ENCODE data around the gene PAF1. TPM values are rescaled to one million over a fixed set of nuclear protein-coding genes. Genes with fewer than 3 reads are reported as not detected.
"Not testable (repeated sequence)": the region's sequence is repeated elsewhere in the genome, so short reads cannot be mapped to it uniquely, and the experiment has no call there.

Gene PAF1
- polyA plus RNA-seq, 1 donor, result 42.4 TPM

DNA sequence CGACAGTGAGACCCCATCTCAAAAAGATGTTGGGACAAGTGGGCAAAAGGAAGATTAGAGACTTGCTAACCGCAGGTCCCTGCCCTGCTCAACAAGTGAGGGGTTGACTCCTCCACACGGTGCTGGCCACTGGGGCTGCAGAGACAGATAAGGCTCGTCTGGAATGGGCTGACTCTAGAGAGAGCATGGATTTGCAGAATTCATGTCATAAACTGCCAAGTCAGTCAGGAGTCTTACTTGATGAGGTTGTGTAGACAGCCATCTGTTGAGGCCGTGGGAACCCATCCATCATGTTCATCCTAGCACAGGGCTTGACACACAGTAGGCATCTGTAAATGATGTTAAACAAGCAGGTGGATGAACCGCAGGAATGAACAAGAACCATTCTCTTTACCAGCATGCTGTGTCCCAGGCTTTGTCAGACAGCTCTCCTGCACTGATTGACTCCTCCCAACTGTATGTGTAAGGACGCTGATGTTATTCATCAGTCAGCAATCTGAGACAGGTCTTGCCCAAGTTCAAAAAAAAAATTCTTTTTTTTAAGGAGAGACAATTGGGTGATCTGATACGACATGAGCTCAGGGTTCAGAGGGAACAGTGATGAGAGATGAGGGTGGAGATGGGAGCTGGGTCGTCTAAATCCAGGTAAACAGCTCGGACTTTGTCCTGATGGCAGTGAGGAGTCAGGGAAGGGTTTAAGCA, 8.8 kb downstream of the PAF1 start:
- Histone ChIP-seq H3K4me1 (ENCODE audit: control insufficient read depth, insufficient read depth, low read length) (no peaks in the 10 kb centered on the region), H3K9me3 (ENCODE audit: control insufficient read depth, low read depth, low read length) (no peaks in the 10 kb centered on the region), H3K36me3 (ENCODE audit: control insufficient read depth, insufficient read depth, low read length) (peaks cover 96% of the 10 kb centered on the region), H3K4me3 (ENCODE audit: low read length) (no peak overlapping the region), H3K27ac (ENCODE audit: low read length) (no peak overlapping the region), H3K27me3 (ENCODE audit: control insufficient read depth, insufficient read depth, low read length) (no peaks in the 10 kb centered on the region)
- no peak for DNase-seq
- WGBS (ENCODE audit: insufficient coverage, low lambda C conversion rate), result no CpG with 5 or more reads among the region's 10 CpGs

DNA sequence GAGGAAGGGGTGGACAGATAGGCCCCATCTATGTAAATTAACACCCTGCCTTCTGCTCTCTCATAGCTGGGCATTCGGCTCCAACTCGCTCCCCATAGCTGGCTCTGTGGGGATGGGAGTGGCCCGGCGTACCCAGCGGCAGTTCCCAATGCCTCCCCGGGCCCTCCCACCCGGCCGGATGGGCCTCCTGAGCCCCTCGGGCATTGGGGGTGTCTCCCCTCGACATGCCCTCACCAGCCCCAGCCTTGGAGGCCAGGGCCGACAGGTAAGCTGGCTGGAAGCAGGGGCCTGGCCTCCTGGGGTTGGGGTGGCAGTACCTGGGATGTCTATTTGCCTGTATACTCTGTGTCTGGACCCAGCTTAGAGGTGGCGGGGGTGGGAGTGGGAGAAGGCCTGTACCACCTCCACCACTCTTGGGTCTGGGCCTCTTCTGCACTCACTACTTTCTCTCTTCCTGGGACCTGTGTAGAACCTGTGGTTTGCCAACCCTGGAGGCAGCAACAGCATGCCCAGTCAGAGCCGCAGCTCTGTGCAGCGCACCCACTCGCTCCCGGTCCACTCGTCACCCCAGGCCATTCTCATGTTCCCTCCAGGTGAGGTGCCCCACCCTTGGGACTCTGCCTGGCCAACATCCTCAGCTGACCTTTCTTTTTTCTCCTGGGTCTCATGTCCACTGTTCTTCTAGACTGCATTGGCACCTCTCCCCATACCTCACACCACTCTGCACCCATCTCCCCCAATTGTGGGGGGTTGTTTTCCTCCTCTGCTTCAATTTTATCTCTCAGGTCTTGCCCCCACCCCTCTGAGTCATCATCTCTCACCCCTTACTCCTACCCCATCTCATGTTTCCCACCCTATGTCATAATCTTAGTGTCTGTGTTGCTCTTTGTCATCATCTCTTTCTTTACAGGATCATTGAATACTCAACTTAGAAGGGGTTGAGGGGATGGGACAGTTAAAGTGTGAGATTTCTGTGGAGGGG, 10.1 kb downstream of the PAF1 start:
- WGBS (ENCODE audit: insufficient coverage, low lambda C conversion rate), result no CpG with 5 or more reads among the region's 17 CpGs
- no peaks in the 10 kb centered on the region for H3K27me3 ChIP-seq (ENCODE audit: control insufficient read depth, insufficient read depth, low read length)
- no peaks in the 10 kb centered on the region for H3K9me3 ChIP-seq (ENCODE audit: control insufficient read depth, low read depth, low read length)
- no peak overlapping the region for H3K4me3 ChIP-seq (ENCODE audit: low read length)
- H3K27ac ChIP-seq (ENCODE audit: low read length), result no peak overlapping the region
- no peak for DNase-seq
- peaks cover 96% of the 10 kb centered on the region for H3K36me3 ChIP-seq (ENCODE audit: control insufficient read depth, insufficient read depth, low read length)
- H3K4me1 ChIP-seq (ENCODE audit: control insufficient read depth, insufficient read depth, low read length), result no peaks in the 10 kb centered on the region

- H3K36me3 ChIP-seq (ENCODE audit: control insufficient read depth, insufficient read depth, low read length), result peaks cover 96% of the 10 kb centered on the region
- no peaks in the 10 kb centered on the region for H3K9me3 ChIP-seq (ENCODE audit: control insufficient read depth, low read depth, low read length)
- no peaks in the 10 kb centered on the region for H3K4me1 ChIP-seq (ENCODE audit: control insufficient read depth, insufficient read depth, low read length)
- H3K27me3 ChIP-seq (ENCODE audit: control insufficient read depth, insufficient read depth, low read length), result no peaks in the 10 kb centered on the region
- DNase-seq, result no peak
- WGBS (ENCODE audit: insufficient coverage, low lambda C conversion rate), result no CpG with 5 or more reads among the region's 14 CpGs
- H3K4me3 ChIP-seq (ENCODE audit: low read length), result no peak overlapping the region
- H3K27ac ChIP-seq (ENCODE audit: low read length), result no peak overlapping the region
Observed at GRCh38 chr19:39379865-39380396, 11.0 kb downstream of the PAF1 start.

GRCh38 chr19:39379366-39379765, 11.5 kb downstream of the PAF1 start:
- not testable (repeated sequence) for H3K27me3 ChIP-seq (ENCODE audit: control insufficient read depth, insufficient read depth, low read length); H3K4me1 ChIP-seq (ENCODE audit: control insufficient read depth, insufficient read depth, low read length); H3K9me3 ChIP-seq (ENCODE audit: control insufficient read depth, low read depth, low read length); H3K4me3 ChIP-seq (ENCODE audit: low read length); H3K27ac ChIP-seq (ENCODE audit: low read length); DNase-seq
- no CpG with 5 or more reads among the region's 4 CpGs for WGBS (ENCODE audit: insufficient coverage, low lambda C conversion rate)
- peaks cover 93% of the 10 kb centered on the region for H3K36me3 ChIP-seq (ENCODE audit: control insufficient read depth, insufficient read depth, low read length)

DNA sequence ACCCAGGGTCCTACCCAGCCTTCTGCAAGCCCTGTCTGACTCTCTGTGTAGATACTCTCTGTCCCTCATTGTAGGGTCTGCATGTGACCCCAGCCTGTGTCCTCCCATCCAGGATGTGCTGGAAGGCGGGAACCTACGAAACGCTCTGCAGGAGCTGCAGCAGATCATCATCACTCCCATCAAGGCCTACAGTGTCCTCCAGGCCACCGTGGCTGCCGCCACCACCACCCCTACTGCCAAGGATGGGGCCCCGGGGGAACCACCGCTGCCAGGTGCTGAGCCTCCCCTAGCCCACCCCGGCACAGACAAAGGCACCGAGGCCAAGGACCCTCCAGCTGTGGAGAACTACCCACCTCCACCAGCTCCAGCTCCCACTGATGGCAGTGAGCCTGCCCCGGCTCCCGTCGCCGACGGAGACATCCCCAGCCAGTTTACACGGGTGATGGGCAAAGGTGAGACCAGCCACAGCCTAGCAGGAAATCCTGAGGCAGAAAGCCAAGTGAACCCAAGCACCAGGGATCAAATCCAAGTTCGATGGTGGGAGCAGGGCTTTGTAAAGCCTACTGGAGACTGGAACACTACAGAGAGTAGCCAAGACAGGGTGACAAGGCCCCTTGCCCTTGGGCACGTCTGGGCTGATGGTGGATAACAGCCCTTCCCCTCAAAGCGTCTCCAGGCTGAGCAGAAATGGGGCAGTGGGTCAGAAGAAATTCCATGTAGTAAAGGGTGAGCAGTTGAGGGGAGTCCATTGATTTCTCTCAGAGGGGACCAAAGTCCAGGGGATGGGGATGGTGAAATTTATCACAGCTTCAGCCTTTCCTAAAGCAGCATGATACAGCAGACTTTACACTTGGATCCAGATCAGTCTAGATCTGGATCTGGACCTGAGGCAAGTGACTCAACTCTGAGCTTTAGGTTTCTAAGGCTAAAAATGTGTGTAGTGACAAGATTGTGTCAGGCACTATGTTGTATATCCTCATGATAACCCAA, 13.2 kb downstream of the PAF1 start:
- no CpG with 5 or more reads among the region's 18 CpGs for WGBS (ENCODE audit: insufficient coverage, low lambda C conversion rate)
- Histone ChIP-seq H3K36me3 (ENCODE audit: control insufficient read depth, insufficient read depth, low read length) (peaks cover 87% of the 10 kb centered on the region), H3K27me3 (ENCODE audit: control insufficient read depth, insufficient read depth, low read length) (no peaks in the 10 kb centered on the region), H3K4me3 (ENCODE audit: low read length) (no peak overlapping the region), H3K27ac (ENCODE audit: low read length) (no peak overlapping the region), H3K4me1 (ENCODE audit: control insufficient read depth, insufficient read depth, low read length) (no peaks in the 10 kb centered on the region), H3K9me3 (ENCODE audit: control insufficient read depth, low read depth, low read length) (no peaks in the 10 kb centered on the region)
- DNase-seq, result no peak

GRCh38 chr19:39375929-39376328, 15.0 kb downstream of the PAF1 start:
- no peak overlapping the region for H3K27ac ChIP-seq (ENCODE audit: low read length)
- no peaks in the 10 kb centered on the region for H3K27me3 ChIP-seq (ENCODE audit: control insufficient read depth, insufficient read depth, low read length)
- no peaks in the 10 kb centered on the region for H3K4me1 ChIP-seq (ENCODE audit: control insufficient read depth, insufficient read depth, low read length)
- H3K4me3 ChIP-seq (ENCODE audit: low read length), result no peak overlapping the region
- no peaks in the 10 kb centered on the region for H3K9me3 ChIP-seq (ENCODE audit: control insufficient read depth, low read depth, low read length)
- H3K36me3 ChIP-seq (ENCODE audit: control insufficient read depth, insufficient read depth, low read length), result peaks cover 83% of the 10 kb centered on the region
- DNase-seq, result no peak

DNA sequence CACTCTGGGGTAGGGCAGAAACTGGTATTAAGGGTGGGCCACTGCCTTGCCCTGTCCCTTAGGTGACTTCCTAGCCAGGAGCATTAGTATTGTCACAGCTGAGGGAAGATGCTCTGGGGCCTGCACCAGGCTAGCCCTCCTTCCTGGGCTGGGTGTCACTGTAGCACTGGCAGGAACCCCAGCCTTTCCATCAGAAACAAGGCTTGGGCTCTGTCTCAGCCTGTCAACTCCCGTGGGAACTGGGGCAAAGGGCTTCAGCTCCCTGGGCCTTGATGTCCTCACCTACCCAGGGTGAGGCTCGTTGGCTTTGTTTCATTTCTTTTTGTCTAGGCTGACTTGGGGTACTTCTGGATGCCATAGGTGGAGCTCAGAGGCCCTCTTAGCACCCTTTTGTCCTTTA, 18.0 kb downstream of the PAF1 start:
- Histone ChIP-seq H3K4me1 (ENCODE audit: control insufficient read depth, insufficient read depth, low read length) (no peaks in the 10 kb centered on the region), H3K4me3 (ENCODE audit: low read length) (no peak overlapping the region), H3K9me3 (ENCODE audit: control insufficient read depth, low read depth, low read length) (no peaks in the 10 kb centered on the region), H3K36me3 (ENCODE audit: control insufficient read depth, insufficient read depth, low read length) (peaks cover 82% of the 10 kb centered on the region), H3K27me3 (ENCODE audit: control insufficient read depth, insufficient read depth, low read length) (no peaks in the 10 kb centered on the region), H3K27ac (ENCODE audit: low read length) (peak overlapping the region; percentile 74)
- no peak for DNase-seq
- no CpG with 5 or more reads among the region's 2 CpGs for WGBS (ENCODE audit: insufficient coverage, low lambda C conversion rate)

DNA sequence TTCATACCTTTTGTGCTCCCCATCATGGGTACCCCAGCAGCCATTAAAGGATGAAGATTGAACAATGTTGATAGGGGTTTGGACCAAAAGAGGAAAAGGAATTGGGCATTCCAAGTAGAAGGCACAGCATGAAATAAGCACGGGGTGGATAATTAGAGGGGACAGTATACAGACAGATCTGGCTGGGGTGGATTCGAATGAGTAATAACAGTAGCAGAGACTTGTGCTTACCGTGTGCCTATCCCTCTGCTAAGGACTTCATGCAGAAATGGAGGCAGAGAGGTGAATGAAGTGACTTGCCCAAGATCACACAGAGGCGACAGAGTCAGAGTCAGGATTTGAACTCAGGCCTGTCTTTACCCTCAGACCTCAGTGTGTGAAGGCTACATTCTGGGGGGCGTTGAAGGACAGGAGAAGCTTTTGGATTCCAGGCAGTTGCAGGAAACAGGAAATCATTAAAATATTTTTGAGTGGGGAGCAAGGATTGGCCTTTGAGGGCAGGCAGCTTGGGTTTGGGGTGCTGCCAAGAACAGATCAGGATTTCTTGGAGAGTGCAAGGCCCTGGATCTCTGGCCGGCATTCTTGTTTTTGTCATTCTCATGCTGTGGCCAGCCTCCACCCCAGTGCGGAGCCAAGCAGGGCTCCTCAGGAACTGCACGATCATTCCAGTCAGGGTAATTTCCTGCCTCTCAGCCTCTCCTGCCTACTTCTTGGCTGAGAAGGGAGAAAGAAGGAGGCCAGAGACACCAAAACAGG, 18.7 kb downstream of the PAF1 start:
- no peak overlapping the region for H3K4me3 ChIP-seq (ENCODE audit: low read length)
- H3K27me3 ChIP-seq (ENCODE audit: control insufficient read depth, insufficient read depth, low read length), result no peaks in the 10 kb centered on the region
- no peaks in the 10 kb centered on the region for H3K9me3 ChIP-seq (ENCODE audit: control insufficient read depth, low read depth, low read length)
- DNase-seq, result peak; percentile 55
- 80% methylated on average over 2 of the region's 8 CpGs for WGBS (ENCODE audit: insufficient coverage, low lambda C conversion rate)
- peaks cover 75% of the 10 kb centered on the region for H3K36me3 ChIP-seq (ENCODE audit: control insufficient read depth, insufficient read depth, low read length)
- H3K27ac ChIP-seq (ENCODE audit: low read length), result peak overlapping the region; percentile 74
- H3K4me1 ChIP-seq (ENCODE audit: control insufficient read depth, insufficient read depth, low read length), result no peaks in the 10 kb centered on the region

DNA sequence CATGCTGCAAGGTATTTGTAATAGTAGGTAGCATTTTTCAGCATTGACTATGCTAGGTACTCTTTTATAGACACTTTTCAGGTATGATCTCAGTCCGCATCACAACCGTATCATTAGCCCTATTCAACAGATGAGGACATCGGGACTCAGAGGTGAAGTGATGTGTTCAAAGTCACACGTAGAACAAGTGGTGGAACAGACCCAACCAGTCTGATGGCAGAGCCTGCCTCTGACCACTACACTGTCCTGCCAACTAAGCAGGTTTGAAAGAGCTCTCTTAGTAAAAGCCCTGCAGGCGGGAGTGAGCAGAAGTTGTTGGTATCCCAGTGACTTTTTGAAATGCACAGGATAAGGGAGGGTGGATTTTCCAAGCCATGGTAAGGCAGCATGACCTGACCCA, 20.2 kb downstream of the PAF1 start:
- WGBS (ENCODE audit: insufficient coverage, low lambda C conversion rate), result no CpG with 5 or more reads among the region's 5 CpGs
- H3K36me3 ChIP-seq (ENCODE audit: control insufficient read depth, insufficient read depth, low read length), result peaks cover 69% of the 10 kb centered on the region
- DNase-seq, result no peak
- no peaks in the 10 kb centered on the region for H3K9me3 ChIP-seq (ENCODE audit: control insufficient read depth, low read depth, low read length)
- H3K4me1 ChIP-seq (ENCODE audit: control insufficient read depth, insufficient read depth, low read length), result no peaks in the 10 kb centered on the region
- H3K27ac ChIP-seq (ENCODE audit: low read length), result no peak overlapping the region
- H3K4me3 ChIP-seq (ENCODE audit: low read length), result no peak overlapping the region
- no peaks in the 10 kb centered on the region for H3K27me3 ChIP-seq (ENCODE audit: control insufficient read depth, insufficient read depth, low read length)
